GM21423 (cell line): ENCODE data around the gene CDC20.

Experiments
- ATAC-seq: cut with Tn5 transposase; IDR thresholded peaks from one replicate; pipeline ENCODE4 v1.9.1; 2021; ENCODE audit warnings: mild to moderate bottlenecking, moderate library complexity; ENCODE audit not compliant: unreplicated experiment

Gene CDC20

DNA sequence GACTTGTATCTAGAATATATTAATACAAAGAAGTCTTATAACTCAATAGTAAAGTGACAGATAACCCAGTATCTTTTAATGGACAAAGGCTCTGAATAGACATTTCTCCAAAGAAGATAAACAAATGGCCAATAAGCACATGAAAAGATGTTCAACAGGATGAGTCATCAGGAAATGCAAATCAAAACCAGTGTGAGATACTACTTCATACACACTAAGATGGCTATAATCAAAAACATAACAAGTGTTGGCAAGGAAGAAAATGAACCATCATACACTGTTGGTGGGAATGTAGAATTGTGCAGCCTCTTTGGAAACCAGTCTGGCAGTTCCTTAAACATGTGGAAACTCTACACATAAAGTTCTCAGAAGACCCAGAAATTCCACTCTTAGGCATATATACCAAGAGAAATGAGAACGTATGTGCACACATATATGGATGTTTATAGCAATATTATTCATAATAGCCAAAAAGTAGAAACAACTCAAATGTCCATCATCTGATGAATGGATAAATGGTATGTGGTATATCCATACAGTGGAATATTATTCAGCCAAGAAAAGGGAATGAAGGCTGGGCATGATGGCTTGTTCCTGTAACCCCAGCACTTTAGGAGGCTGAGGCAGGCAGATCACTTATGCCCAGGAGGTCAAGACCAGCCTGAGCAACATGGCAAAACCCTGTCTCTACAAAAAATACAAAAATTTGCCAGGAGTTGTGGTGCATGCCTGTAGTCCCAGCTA lies 31.1 kb upstream of the CDC20 start:
- ATAC-seq = no peak

DNA sequence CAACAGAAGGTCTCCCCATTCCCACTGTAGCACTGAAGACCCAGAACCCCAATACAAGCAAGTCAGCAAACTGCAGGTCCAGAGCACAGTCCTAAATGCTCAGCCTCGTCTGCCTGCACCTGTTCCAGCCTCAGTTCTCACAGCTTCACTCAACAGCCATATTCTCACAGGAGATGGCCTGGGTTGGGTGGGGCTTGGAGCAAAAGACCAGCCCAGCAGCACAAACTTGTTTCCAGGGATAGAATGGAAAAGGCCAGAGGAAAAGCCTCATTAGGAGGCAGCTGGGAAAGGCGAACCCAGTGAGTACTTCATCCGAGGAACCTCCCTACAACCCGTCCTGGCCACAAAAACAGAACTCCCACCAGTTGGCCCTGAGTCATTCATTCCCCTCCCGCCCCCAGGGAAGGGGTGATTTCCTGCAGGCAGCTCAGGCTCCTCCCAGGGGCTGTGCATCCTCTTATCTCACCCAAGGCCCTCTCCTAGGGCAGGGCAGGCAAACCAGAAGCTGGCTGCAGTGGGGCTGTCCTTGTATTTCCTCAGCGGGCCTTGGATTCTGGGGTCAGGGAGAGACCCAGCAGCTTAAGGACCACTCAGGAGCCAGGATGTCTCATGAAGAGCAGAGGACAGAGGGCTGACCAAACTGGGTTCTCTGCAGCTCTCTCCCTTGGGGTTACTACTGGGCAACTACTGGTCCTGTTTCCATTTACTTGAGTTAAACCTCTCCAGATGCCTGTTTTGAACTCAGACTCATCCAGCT lies 28.6 kb upstream of the CDC20 start:
- no peak for ATAC-seq

DNA sequence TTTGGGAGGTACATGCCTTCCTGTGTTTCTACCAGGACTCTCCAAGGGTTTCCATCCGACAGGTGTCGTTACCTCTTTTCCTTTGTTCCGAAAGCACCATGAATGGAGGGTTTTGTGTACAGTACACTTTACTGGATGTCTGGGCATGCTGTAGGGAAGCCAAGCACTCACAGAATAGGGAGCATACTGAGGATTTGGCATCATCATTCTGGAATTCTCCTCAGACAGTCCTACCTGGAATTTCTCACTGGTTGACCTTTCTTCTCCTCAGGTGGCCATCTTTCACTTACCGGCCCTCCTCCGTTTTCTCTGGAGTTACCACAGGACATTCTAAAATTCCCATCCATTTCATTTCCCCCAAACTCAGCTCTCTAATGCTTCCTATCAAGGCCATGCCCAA lies 27.1 kb upstream of the CDC20 start:
- ATAC-seq = no peak

DNA sequence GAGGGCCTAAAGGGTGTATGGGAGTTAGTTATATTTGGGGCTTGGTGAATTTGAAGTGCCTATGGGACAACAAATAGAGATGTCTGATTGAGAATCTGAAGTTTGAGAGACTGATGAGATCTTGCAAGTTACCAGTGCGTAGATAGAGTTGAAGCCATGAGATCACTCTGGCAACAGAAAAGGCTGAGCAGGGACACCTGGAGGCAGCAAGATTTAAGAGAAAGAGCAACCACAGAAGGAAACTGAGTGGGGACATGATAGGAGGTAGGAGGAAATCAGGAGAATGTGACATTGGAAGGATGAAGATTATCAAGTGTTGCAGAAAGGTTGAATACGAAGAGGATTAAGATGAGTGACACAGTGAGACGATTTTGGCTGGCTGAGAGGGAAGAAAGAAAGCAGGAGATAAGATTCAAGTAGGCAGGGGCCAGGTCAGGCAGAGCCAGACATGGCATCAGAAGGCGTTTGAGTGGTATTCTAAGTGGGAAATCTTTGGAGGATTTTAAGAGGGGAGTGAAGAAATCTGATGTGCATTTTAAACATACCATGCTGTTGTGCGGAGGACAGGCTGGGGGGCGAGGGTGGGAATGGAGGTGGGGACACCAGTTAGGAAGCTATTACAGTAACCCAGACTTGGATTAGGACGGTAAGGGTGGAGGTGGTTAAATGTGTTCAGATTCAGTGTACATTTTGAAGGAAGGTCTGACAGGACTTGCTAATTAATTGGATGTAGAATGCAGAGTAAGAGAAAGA lies 24.2 kb upstream of the CDC20 start:
- ATAC-seq = no peak

DNA sequence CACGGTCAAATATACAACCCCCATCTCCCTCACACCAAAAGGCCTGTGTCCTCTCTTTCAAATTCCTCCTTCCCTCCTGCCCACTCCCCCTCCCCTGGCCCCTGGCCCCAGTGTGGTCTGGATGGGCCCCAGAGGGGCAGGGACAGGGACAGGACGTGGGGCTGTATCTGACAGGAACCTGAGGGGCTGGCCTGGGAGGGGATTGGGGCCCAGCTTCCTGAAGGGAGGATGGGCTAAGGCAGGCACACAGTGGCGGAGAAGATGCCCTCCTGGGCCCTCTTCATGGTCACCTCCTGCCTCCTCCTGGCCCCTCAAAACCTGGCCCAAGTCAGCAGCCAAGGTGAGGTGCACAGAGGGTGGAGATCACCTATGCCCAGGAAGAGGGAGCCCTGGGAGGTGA lies 21.2 kb upstream of the CDC20 start, which contains the start of gene MPL:
TSS of gene MPL (plus strand) at position 231 of the 400 bp plus-strand sequence. CDS start at position 262, 31 bp downstream.
- ATAC-seq = no peak

DNA sequence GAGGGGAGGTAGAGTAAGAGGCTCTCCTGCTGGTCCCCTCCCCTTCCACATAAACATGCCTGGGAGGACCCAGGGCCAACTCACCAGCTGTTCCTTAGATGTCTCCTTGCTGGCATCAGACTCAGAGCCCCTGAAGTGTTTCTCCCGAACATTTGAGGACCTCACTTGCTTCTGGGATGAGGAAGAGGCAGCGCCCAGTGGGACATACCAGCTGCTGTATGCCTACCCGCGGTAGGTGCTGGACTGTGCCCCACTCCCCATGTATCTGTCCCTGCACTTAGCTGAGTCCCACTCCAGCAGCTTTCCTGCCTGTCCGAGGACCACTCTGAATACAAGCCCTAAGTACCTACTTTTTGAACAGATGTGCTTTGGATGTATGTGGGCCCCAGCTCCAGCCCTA lies 20.8 kb upstream of the CDC20 start:
- ATAC-seq = no peak

GRCh38 chr1:43339584-43340232 lies 19.1 kb upstream of the CDC20 start:
- ATAC-seq = no peak

- ATAC-seq = no peak
Measured at GRCh38 chr1:43340559-43340958, 18.2 kb upstream of the CDC20 start.

GRCh38 chr1:43344267-43344850 lies 14.4 kb upstream of the CDC20 start:
- no peak for ATAC-seq

GRCh38 chr1:43345120-43345519 lies 13.7 kb upstream of the CDC20 start:
- no peak for ATAC-seq

GRCh38 chr1:43346636-43347035 lies 12.1 kb upstream of the CDC20 start:
- no peak for ATAC-seq

- no peak for ATAC-seq
Measured at GRCh38 chr1:43348343-43348808, 10.4 kb upstream of the CDC20 start.

DNA sequence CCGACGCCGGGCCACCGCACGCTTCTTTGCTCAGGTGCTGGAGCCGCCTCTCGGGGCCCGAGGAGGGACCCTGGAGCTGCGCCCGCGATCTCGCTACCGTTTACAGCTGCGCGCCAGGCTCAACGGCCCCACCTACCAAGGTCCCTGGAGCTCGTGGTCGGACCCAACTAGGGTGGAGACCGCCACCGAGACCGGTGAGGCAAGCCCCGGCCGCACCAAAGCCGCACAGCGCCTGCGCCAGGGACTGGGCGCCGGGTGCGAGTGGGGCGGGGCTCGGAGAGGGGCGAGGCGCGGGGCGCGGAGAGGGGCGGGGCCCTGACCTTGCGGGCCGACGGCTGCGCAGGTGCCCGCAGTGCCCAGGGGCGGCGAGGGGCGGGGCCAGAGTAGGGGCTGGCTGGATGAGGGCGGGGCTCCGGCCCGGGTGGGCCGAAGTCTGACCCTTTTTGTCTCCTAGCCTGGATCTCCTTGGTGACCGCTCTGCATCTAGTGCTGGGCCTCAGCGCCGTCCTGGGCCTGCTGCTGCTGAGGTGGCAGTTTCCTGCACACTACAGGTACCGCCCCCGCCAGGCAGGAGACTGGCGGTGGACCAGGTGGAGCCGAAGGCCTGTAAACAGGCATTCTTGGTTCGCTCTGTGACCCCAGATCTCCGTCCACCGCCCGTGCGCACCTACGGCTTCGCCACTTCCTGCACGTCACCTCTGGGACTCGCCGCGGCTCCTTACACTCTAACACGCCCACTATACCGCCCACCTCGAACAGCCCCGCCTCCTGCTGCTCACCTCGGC lies 9.8 kb upstream of the CDC20 start:
- ATAC-seq = peak; percentile 58

- no peak for ATAC-seq
Measured at GRCh38 chr1:43349594-43350306, 9.0 kb upstream of the CDC20 start.

- no peak for ATAC-seq
Measured at GRCh38 chr1:43350976-43351375, 7.8 kb upstream of the CDC20 start.

DNA sequence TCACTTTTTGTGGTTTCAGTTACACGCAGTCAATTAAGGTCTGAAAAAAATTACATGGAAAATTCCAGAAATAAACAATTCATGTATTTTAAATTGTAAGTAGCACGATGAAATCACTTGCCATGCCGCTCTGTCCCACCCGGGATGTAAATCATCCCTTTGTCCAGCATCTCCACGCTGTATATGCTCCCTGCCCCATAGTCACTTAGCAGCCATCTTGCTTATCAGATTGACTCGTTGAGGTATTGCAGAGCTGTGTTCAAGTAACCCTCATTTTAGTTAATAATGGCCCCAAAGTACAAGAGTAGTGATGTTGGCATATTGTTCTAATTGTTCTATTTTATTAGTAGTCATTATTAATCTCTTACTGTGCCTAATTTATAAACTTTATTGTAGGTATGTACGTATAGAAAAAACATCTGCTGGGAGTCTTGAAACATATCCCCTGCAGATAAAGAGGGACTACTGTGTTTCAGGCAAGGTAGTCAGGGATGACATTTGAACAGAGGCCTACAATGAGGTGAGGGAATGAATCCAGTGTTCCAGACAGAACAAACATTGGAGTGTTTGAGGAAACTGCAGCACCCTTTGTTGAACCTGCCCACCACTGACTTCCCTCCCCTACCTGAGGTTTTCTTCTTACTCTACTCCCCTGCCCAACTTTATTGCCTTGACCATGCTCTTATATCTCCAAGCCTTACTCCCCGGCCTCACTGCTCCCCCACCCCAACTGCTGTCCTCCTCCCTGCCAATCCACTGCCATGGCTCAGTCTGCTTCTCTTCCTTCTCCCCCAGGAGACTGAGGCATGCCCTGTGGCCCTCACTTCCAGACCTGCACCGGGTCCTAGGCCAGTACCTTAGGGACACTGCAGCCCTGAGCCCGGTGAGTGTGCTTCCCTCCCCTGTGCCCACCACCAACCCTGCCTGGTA lies 7.1 kb upstream of the CDC20 start:
- ATAC-seq = no peak

DNA sequence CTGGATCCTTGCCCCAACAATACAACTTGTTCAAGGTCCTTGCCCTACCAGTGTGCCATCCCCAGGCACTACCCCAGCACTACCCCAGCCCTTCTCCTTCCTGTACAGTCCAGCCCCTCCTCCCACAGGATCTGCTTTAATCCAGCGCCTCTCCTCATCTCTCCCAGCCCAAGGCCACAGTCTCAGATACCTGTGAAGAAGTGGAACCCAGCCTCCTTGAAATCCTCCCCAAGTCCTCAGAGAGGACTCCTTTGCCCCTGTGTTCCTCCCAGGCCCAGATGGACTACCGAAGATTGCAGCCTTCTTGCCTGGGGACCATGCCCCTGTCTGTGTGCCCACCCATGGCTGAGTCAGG lies 6.5 kb upstream of the CDC20 start:
- no peak for ATAC-seq

- no peak for ATAC-seq
Measured at GRCh38 chr1:43352881-43353280, 5.9 kb upstream of the CDC20 start.
